BLaER1 (cell line): ENCODE data around the gene ZNF84.

Experiments
- H3K27ac ChIP-seq: shearing (Covaris generic); formaldehyde crosslinking; 2 replicates; pipeline ENCODE4 v1.8.1; 2022
- H3K27me3 ChIP-seq: shearing (Covaris generic); formaldehyde crosslinking; 2 replicates; pipeline ENCODE4 v1.8.1; 2022
- H3K36me3 ChIP-seq: shearing (Covaris generic); formaldehyde crosslinking; 2 replicates; pipeline ENCODE4 v1.8.1; 2022
- H3K4me1 ChIP-seq: shearing (Covaris generic); formaldehyde crosslinking; 2 replicates; pipeline ENCODE4 v1.8.1; 2022
- H3K4me2 ChIP-seq: shearing (Covaris generic); formaldehyde crosslinking; 2 replicates; pipeline ENCODE4 v1.8.1; 2022
- H3K4me3 ChIP-seq: shearing (Covaris generic); formaldehyde crosslinking; 2 replicates; pipeline ENCODE4 v1.8.1; 2022
- H3K9ac ChIP-seq: shearing (Covaris generic); formaldehyde crosslinking; 2 replicates; pipeline ENCODE4 v1.8.1; 2022
- H3K9me3 ChIP-seq: shearing (Covaris generic); formaldehyde crosslinking; 2 replicates; pipeline ENCODE4 v1.8.1; 2022
- H4K20me1 ChIP-seq: shearing (Covaris generic); formaldehyde crosslinking; 2 replicates; pipeline ENCODE4 v1.8.1; 2022
- Cebpa-rat ChIP-seq: shearing (Covaris generic); IDR thresholded peaks from 2 replicates; pipeline ENCODE4 v1.8.1; 2022

ZNF84 gene

DNA sequence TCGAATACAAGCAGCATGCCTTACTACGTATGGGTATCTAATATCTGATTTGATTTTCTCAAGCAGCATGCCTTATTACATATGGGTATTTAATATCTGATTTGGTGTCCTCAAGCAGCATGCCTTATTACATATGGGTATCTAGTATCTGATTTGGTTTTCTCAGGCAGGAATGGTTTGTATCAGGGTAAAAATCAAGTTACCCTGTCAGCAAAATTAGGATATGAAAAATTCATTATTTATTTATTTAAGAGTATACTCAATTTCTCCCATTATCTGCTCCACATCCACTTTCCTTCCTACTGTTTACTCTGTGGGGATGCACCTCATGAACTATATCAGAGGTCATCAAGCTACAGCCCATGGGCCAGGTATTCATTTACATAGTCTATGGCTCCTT is 70.8 kb downstream of the ZNF84 start:
- Histone ChIP-seq H3K27ac (no peak overlapping the region), H3K9ac (no peak overlapping the region), H3K9me3 (peaks cover 98% of the 10 kb centered on the region), H3K27me3 (no peaks in the 10 kb centered on the region), H4K20me1 (no peaks in the 10 kb centered on the region), H3K4me1 (no peaks in the 10 kb centered on the region), H3K36me3 (peaks cover 90% of the 10 kb centered on the region), H3K4me3 (peak overlapping the region; percentile 52; the same call in 1 of the 2 replicates), H3K4me2 (no peak overlapping the region)
- TF ChIP-seq Cebpa-rat = no peak
